ENCODE measurements around the gene ASTN2. TPM values are rescaled to one million over a fixed set of nuclear protein-coding genes. Genes with fewer than 3 reads are reported as not detected.
A peak's percentile ranks its signal among the peaks of the same experiment; 100 is the strongest.

ASTN2 gene
- total RNA-seq, 1 donor from 2014 or later, result 4.4 TPM

DNA sequence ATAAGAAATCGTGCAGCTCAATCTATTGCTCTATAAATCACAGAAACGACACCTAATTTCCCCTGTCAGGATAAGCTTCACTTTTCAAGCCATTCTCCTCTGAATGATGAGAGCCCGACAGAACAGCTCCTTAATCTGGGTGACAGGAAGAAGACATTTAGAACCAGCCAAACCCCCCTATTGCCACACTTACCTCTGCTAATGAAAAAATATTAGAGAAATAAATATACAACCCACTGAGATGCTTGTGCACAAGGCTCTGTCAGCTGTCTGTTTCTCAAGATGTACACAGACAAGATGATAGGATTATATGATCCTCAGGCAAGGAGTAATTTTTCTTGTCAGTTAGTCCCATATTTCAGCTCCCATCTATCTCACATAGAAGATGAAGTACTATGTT lies 785.2 kb downstream of the ASTN2 start:
- no peak for DNase-seq (ENCODE audit: low spot score)

DNA sequence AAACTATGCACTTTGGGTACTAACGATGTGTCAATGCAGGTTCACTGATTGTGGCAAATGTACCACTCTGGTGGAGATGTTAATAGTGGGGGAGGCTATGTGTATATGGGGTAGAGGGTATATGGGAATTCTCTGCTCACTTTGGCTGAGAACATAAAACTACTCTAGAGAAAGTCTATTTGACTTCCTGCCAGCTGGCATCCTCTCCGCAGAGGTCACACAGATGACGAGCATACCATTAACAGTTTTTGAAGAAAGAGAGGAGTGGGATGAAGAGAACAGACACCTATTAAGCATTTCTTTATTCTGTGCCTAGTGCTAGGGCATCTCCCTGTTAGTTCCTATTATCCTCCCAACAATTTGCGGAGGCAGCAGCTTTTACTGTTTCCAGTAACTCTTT lies 786.1 kb downstream of the ASTN2 start:
- DNase-seq (ENCODE audit: low spot score), result no peak

DNA sequence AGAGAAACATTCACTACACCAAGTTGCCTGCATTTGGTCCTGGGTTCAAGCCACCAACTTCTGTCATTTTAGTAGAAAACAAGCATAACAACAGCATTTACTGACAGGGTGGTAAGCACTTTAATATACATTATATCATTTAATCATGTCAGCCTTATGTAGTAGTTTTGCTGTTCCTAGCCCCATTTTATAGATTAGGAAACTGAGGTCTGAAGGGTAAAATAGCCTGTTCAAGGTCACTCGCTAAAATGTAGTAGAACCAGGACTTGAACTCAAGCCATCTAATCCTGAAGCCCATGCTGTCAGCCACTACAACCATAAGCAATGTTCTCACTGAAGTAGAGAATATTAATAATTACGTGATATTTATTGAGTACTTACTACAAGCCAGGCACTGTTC lies 787.4 kb downstream of the ASTN2 start:
- no peak for DNase-seq (ENCODE audit: low spot score)

DNA sequence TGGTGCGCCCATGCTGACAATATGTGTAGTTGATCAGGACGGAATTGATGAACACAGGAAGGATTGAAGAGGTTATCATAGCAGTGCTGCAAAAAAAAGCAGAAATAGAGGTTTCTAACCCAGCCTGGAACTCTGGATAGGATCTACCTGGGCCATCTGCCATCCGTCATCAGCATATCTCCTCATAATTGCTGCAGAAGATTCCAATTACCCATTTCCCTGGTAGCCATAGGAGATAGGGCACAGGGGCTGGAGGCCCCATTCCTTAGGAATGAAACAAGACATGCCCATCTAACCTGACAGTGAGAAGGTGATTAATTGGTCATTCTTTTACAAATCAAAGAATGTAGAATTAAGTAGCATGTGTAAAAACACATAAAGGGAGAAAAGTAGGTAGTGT lies 788.1 kb downstream of the ASTN2 start:
- no peak for DNase-seq (ENCODE audit: low spot score)

DNA sequence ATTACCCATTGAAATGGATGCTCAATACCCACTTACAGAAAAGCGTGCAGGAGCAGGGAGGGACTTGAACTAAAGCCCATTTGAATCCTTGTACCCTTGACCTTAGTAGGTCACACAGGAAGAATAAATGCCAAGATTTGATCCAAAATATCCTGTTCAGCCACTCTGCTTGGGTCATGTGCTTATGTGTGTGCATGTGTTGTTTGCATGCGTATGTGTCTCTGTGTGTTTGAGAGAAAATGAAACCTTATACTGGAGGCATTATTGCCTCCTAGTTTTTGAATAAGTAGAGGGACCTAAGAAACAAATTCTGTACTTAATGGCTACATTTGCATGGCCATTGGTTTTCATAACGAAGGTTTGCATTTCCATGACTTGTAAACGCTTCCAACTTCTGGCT lies 791.1 kb downstream of the ASTN2 start:
- no peak for DNase-seq (ENCODE audit: low spot score)

DNA sequence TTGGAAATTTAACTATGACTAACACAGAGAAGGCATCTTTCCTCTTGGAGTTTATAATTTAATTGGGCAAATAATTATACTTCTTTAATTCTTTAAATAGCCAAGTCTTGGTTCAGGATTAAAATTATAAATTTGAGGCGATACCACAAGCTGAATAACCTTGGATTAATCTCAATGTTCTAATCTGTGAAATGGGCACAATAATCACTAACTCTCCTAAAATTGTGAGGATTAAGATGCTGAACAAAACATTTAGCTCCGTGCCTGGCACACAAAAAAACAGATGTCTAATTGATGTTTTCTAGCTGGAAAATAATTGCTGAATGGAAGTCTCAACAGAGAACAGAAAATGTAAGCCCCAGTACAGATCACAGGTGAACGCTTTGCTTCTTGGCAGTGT lies 797.5 kb downstream of the ASTN2 start:
- DNase-seq (ENCODE audit: low spot score), result no peak

DNA sequence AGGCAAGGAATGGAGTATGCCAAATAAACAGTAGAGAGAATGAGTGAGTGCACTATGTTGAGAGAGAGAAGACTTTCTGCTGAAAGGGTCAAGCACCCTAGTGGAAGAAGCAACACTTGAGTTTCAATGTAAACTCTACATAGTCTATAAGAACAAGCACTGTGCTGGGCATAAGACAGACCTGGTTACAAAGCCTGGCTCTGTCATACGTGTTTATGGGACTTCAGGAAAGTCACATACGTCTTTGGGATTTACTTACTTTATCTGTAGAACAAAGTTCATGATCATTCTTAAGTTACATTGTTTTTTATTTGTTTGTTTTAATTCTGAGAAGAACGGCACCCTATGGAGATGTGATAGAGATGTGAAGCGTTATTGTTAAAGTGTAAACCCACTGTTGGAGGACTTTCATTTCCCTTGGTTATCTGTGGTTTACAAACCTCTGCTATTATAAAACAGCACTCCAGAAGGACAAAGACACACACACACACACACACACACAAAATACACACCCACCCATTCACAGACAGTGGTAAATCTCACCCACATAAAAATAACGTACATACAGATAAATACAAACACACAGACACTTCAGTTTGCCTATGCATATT lies 798.4 kb downstream of the ASTN2 start:
- no peak for DNase-seq (ENCODE audit: low spot score)

DNA sequence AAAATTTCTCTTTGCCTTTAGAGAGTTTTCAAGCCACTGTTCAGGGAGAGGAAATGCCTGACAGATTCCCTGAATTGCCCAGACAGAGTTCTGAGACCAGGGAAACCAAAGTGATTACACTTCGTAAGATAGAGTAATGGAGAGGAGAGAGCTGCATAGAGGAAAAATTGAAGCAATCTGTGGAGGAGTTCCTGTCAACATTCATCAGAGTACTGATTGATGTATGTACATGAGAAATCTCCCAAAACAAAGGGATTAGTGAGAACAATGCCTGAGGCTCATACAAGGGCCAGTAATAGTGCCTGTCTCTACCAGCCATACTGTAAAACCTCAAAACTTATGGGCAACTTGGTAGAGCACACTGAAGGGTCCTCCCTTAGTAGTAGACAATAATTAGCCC lies 806.8 kb downstream of the ASTN2 start:
- DNase-seq (ENCODE audit: low spot score), result no peak

DNA sequence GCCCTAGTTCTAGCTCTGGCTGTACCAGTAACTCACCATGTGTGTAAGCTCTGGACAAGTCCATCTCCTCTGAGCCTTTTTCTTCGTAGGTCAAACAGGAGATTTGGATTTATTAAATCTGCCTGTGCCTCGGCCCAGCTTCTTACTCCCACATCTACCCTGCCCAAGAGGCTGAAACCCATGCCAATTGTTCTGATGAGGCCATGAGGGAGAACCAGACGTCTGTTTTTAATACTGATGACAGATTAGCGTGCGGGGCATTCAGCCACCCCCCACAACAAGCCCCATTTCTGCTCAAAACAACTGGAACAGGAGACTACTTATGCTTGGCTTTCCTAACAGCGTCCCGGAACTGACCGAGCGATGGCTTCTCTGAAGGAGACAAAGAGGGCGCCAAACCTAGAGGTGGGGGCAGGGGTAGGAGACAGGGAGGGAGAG lies 808.9 kb downstream of the ASTN2 start:
- no peak for DNase-seq (ENCODE audit: low spot score)

DNA sequence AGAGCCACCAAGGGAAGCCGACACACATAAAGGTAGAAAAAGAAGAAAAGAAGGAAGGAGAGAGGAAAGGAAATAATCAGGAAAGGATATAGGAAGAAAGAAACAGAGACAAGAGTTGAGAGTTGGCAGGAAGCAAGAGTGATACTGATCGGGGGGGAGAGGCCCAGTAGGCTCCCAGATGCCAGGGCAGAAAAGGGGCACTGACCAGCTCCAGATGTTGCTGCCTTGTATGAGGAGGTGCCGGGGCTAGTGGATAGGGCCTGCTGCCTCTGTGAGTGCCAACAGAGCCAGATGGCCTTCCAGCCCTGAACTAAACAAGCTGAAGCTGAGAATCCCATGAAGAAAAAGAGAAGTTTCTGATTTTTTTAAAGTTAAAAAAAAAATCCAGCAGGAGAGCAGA lies 809.8 kb downstream of the ASTN2 start:
- DNase-seq (ENCODE audit: low spot score), result no peak

DNA sequence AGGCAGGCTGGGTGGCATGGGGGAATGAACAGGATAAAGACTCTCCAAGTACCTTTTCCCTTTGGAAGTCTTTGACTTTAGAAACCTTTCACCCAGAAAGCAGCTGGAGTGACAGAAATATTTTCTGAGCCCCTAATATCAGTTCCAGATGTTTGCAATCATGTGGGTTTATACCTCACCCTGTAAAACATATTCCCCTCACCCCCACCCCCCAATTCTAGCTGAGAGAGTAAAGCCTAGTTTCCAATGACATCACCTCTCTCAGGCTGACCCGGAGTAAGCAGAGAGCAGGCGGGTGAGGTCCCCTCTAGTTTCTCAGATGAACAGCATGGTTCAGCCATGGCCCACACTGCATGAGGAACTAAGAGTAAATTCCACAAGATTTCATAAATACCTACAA lies 810.6 kb downstream of the ASTN2 start:
- DNase-seq (ENCODE audit: low spot score), result no peak

DNA sequence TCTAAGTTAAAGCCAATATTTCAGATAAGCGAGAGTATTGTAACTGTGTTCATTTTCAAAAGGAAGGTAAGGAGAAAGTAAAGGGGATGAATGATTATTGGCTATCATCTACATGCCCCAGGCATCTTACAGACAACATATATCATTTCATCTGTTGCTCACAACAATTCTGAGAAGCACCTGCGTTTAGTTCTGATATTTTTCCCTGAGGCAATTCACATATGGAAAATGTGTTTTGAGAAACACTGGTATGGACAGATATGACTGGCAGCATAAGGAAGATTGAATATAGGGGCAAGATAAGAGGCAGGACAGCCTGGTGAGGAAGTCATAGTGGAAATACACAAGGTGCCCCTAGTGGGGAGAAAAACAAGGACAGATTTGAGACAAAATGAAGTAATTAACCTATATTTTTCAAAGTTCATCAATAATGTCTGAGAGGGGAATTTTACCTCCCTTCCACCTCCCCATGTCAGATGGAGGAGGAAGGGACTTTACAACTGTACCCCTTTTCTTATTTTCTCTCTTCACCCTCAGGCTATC lies 815.4 kb downstream of the ASTN2 start:
- no peak for DNase-seq (ENCODE audit: low spot score)

DNA sequence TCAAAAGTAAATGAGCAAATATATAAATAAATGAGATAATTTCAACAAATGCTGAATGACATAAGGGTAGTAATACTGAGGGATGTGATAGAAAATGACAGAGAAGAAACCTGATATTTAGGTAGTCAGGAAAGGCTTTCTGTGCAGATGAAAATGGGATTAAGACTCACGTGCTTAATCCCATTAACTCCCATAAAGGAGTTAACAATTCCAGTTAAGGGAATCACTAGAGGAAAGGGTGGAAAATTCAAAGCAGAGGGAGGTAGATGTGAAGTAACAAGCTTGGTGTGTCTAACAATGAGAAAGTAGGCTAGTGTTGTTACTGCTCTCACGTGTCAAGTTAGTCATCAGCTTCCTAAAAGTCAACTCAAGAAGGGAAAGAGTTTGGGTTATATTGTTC lies 818.2 kb downstream of the ASTN2 start:
- no peak for DNase-seq (ENCODE audit: low spot score)

DNA sequence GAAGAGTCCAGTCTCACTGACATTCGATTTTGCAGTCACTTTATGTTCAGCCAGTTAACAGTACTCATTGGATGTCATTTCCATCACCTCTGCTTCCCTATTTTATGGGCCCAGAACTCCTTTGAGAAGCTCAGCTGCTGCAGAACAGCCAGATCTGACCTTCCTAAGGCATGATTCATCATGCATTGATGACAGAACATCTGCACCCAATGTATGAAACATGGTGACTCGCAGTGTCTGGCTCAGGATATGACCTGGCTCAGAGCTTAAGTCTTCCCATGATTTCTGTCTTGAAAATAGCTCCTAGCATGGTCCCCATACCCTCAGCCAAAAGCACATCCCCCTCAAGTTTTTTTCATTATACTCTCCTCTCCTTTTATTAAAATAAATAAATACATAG lies 820.3 kb downstream of the ASTN2 start:
- no peak for DNase-seq (ENCODE audit: low spot score)

DNA sequence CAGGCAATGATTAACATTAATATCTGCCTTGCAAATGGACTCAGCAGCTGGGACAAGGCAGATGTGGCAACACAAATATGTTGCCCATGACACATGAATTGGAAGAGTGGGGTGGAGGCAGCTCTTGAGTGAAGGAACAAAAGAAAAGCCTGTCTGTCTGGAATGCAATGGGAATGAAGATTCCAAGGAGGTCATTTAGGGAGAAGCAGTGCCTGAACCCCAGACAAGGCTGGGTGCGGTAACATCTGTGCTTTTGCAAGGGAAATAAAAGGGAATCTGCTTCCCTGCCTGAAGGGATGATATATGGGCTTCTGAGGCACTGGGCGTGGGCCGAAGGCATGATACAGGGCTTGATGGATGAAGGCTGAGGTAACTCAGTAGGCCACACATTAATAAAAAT lies 821.9 kb downstream of the ASTN2 start:
- DNase-seq (ENCODE audit: low spot score), result no peak

DNA sequence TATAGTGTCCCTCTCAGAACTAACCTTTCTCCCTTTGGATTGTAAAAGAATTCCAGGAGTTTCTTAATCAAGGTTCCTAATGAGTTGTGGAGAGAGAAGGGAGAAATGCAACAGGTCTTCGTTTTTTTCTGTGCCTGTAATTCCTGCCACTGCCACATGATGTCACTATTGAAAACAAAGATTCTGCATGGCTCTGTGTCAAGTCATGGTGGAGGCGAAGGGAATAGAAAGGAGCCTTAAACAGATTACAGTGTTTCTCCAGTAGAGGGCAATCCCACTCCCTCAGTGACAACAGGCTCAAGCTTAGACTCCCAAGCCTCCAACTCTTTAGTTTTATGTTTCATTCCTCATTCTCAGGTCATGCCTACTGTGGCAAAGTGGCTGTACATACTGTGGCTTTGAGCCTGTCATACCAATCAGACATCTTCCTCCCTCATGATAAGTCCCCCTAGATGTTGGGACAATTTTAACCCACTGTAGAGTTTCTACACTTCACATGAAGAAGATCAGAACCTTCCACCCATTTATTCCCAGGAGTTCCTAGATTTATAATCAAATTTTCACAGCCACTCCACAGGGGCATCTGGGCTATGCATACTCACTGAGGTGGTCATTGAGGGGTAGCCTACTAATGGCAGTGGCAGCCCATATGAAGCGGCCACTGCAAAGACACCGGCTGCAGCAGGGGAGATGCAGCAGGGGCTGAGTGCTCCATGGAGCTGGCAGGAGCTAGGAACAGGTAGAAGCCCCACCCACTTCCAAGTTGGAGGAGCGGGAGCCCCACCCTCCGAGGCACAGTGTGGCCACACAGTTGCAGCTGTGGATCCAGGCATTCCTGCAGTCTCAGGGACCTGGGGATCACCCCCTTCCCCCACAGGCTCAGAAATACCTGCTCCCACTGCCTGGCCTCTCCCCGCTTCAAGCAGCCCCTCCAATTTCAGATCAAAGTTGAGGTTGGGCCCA lies 825.2 kb downstream of the ASTN2 start:
- DNase-seq (ENCODE audit: low spot score), result no peak

DNA sequence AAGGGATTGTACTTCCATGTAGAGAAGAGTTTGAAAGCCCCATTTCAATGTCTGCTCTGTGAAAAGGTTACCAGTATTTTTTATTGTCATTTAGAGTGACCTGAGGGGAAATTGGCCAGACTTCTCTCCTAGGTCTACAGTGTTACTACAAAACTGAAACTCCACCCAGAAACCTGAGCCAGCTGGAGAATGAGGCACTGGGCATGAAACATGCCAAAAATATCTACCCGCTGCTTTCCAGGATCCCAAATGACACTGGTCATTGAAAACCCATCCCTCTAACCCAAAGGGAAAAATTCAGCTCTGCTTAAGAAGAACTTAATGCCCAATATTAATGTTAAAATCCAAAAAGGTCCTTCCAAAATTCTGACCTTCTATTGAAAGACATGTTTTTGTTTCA lies 826.9 kb downstream of the ASTN2 start:
- DNase-seq (ENCODE audit: low spot score), result no peak

DNA sequence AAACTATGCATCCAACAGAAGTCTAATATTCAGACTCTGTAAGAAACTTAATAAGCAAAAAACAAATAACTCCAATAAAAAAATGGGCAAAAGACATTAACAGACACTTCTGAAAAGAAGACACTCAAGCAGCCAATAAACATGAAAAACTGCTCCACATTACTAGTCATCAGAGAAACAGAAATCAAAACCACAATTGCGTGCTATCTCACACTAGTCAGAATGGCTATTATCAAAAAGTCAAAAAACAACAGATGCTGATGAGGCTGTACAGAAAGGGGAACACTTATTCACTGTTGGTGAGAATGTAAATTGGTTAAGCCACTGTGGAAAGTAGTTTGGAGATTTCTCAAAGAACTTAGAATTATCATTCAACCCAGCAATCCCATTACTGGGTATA lies 829.0 kb downstream of the ASTN2 start:
- no peak for DNase-seq (ENCODE audit: low spot score)

DNA sequence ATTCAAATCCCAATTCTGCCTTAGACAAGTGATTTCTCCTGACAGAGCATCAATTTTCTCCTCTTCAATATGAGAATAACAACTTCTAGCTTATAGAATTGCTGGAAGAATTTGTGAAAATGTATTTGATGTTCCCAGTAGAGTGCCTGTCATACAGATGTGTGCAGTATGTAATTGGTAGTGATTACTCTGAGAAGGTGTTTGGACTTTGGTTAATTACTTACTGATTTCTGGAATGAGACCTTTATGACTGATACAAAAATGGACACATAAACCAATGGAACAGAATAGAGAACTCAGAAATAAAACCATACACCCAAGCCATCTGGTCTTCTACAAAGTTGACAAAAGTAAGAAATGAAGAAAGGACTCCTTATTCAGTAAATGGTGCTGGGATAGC lies 829.7 kb downstream of the ASTN2 start:
- DNase-seq (ENCODE audit: low spot score), result no peak

DNA sequence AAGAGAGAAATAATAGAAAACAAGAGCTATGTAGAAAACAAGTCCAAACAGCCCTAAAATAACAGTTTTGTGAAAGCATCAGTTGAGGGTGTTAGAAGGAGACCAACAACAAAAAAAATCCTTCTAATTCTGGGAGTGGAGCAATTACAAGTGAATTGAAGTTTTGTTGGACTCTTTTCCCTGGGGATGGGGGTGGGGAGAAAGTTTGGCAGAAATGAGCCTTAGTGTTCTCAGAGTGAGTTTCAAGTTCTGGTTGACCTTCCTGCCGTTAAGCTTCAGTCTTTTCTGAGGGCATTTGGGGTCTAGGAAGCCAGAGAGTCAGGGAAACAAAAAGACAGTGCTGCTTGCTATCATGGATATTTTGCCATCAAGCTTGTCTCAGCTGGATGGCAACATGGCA lies 834.0 kb downstream of the ASTN2 start:
- no peak for DNase-seq (ENCODE audit: low spot score)

DNA sequence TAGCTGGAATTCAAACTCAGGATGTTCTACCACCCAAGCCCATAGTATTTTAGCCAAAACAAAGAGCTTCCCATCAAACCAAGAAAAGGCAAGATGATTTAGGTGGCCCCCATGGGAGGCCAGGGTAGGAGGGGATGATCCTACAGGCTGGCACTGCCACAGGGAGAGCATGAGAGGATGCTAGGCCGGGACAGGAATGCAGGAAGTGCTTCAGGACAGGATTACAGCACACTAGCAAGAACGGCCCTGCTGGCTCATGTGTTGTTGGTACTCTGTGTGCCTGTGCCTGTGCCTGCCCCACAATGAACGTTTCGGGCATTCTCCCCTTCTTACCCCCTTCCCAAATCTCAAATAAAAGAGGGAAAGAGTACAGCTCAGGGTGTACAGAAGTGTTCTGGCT lies 838.5 kb downstream of the ASTN2 start:
- no peak for DNase-seq (ENCODE audit: low spot score)

DNA sequence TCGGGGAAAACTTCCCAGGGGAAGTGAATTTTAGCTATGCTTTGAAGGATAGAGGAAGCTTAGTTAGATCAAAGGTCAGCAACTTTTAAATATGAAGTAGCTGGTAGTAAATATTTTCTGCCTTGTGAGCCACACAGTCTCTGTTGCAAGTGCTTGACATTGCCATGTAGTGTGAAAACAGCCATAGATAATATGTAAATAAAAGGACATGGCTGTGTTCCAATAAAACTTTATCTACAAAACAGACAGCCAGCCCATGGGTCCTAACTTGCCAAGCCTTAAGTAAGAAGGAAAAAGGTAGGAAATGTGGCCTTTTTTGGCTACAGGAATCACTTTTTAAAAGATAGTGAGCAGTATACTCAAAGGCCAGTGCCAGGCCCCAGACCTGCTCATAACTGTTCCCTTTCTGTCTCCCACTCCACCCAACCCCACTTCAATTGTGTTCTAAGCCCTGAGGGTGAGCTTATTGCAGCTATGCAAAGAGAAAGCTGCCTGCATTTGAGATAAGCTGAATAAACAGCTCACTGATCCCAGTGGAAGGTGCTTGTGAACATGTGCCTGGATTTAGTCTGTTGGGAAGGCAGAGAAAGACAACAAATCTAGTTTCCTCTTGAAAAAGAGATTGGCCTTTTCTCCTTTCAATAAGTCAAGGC lies 840.7 kb downstream of the ASTN2 start:
- peak; percentile 20 for DNase-seq (ENCODE audit: low spot score)

Measured in mucosa of gallbladder (tissue), 1 donor.